ENCODE results near the gene NHP2. TPM values are rescaled to one million over a fixed set of nuclear protein-coding genes. Genes with fewer than 3 reads are reported as not detected.

Gene NHP2
- total and polyA plus RNA-seq, 11 donors, result 60.9 to 320 (median 79.5) TPM

DNA sequence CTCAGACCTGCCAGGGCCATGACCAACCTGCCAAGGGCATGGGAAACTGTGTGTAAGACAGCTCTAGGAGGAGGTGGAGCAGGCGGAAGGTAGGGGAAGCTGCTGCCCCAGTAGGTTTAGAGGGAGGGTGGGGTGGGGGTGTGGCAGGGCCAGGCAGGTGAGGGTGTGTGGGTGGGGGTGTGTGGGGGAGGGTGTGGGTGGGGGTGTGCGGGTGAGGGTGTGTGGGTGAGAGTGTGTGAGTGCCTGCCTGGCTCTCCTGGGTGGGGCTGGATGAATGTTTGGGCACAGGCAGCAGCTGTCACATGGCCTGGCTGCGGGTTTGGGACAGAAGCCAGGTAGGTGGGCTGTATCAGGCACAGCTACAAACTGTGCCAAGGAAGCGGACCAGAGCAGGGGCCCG is 49.2 kb downstream of the NHP2 start:
- H3K9me3 ChIP-seq, result no peaks in the 10 kb centered on the region
- WGBS, 4 donors, result 39 to 52% (median 51%) methylated on average over 4 to 5 of the region's 5 CpGs
- ATAC-seq, result no peak
- no peak overlapping the region for H3K27ac ChIP-seq
- no peak for TF ChIP-seq POLR2A (IDR thresholded peaks at IDR 0.05)
- TF ChIP-seq, protein P1, sequence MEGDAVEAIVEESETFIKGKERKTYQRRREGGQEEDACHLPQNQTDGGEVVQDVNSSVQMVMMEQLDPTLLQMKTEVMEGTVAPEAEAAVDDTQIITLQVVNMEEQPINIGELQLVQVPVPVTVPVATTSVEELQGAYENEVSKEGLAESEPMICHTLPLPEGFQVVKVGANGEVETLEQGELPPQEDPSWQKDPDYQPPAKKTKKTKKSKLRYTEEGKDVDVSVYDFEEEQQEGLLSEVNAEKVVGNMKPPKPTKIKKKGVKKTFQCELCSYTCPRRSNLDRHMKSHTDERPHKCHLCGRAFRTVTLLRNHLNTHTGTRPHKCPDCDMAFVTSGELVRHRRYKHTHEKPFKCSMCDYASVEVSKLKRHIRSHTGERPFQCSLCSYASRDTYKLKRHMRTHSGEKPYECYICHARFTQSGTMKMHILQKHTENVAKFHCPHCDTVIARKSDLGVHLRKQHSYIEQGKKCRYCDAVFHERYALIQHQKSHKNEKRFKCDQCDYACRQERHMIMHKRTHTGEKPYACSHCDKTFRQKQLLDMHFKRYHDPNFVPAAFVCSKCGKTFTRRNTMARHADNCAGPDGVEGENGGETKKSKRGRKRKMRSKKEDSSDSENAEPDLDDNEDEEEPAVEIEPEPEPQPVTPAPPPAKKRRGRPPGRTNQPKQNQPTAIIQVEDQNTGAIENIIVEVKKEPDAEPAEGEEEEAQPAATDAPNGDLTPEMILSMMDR (IDR thresholded peaks at IDR 0.05), result no peak
- H3K4me3 ChIP-seq, result no peak overlapping the region
- peaks cover 0 to 6% (median 0%) of the 10 kb centered on the region in 12 donors for H3K4me1 ChIP-seq
- no peaks in the 10 kb centered on the region for H3K27me3 ChIP-seq
- DNase-seq, result peak in 1 of 5 donors; percentile 40
- no peaks in the 10 kb centered on the region for H3K36me3 ChIP-seq
- intact Hi-C loops (cut with DNase I), result no loop called here

DNA sequence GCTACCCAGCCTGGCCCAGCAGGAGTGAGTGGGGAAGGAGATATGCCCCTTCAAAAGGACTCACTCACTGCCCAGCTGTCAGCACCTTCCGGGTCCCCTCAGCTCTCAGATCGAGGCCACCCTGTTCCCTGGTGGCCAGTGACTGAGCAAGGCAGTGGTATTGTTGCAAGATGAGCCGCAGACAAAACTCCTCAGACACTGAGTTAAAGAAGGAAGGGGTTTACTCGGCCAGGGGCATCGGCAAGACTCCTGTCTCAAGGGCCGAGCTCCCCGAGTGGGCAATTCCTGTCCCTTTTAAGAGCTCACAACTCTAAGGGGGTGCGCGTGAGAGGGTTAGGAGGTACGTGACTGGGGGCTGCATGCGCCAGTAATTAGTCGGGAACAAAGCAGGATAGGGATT is 50.1 kb downstream of the NHP2 start:
- no peaks in the 10 kb centered on the region for H3K27me3 ChIP-seq
- WGBS, 4 donors, result 85 to 91% (median 87%) methylated on average over 12 of the region's 12 CpGs
- intact Hi-C loops (cut with DNase I), result no loop called here
- H3K4me1 ChIP-seq, result peaks cover 0 to 1% (median 0%) of the 10 kb centered on the region in 12 donors
- no peaks in the 10 kb centered on the region for H3K9me3 ChIP-seq
- DNase-seq (peak in 1 of 5 donors; percentile 52), ATAC-seq (no peak)
- no peak overlapping the region for H3K4me3 ChIP-seq
- no peaks in the 10 kb centered on the region for H3K36me3 ChIP-seq
- no peak overlapping the region for H3K27ac ChIP-seq
- TF ChIP-seq, protein P1 (IDR thresholded peaks at IDR 0.05), result no peak
- TF ChIP-seq POLR2A (IDR thresholded peaks at IDR 0.05), result no peak

Other genes starting within 250 kb of the NHP2 start
- not detected for gene PROP1, start 157.6 kb downstream of the NHP2 start, total RNA-seq
- not detected for gene PROP1, start 157.6 kb downstream of the NHP2 start, polyA plus RNA-seq
- 1 to 10 TPM; 1.9 to 6.6 (median 2.1) TPM for gene N4BP3, start 40.4 kb downstream of the NHP2 start, total RNA-seq
- 1 to 10 TPM; 2.9 to 4.6 TPM for gene N4BP3, start 40.4 kb downstream of the NHP2 start, polyA plus RNA-seq
- gene RMND5B, start 22.9 kb downstream of the NHP2 start, total RNA-seq, result 10 to 100 TPM; 26.4 to 42.2 (median 32.7) TPM
- gene RMND5B, start 22.9 kb downstream of the NHP2 start, polyA plus RNA-seq, result 10 to 100 TPM; 29.9 to 40.4 TPM
- not detected for gene GMCL2, start 33.5 kb upstream of the NHP2 start, total RNA-seq
- gene GMCL2, start 33.5 kb upstream of the NHP2 start, polyA plus RNA-seq, result not detected
- gene HNRNPAB, start 50.6 kb upstream of the NHP2 start, total RNA-seq, result 100 to 1,000 TPM in 3 of 9 donors, 10 to 100 TPM in 6; 64.2 to 139 (median 85.7) TPM
- 100 to 1,000 TPM; 109 to 150 TPM for gene HNRNPAB, start 50.6 kb upstream of the NHP2 start, polyA plus RNA-seq
- gene PHYKPL, start 78.9 kb upstream of the NHP2 start, total RNA-seq, result 10 to 100 TPM; 33.3 to 56.2 (median 38.6) TPM
- 10 to 100 TPM; 21.3 to 41.8 TPM for gene PHYKPL, start 78.9 kb upstream of the NHP2 start, polyA plus RNA-seq

Measured in heart left ventricle (tissue), 16 donors.